SHP77 (cell line): Measurements from ENCODE around the gene MPHOSPH9.

ENCODE experiments used
- DNase-seq, 2 experiments: peaks; one replicate each; lab custom pipeline; 2025; lab: John Stamatoyannopoulos, UW

MPHOSPH9 gene, protein sequence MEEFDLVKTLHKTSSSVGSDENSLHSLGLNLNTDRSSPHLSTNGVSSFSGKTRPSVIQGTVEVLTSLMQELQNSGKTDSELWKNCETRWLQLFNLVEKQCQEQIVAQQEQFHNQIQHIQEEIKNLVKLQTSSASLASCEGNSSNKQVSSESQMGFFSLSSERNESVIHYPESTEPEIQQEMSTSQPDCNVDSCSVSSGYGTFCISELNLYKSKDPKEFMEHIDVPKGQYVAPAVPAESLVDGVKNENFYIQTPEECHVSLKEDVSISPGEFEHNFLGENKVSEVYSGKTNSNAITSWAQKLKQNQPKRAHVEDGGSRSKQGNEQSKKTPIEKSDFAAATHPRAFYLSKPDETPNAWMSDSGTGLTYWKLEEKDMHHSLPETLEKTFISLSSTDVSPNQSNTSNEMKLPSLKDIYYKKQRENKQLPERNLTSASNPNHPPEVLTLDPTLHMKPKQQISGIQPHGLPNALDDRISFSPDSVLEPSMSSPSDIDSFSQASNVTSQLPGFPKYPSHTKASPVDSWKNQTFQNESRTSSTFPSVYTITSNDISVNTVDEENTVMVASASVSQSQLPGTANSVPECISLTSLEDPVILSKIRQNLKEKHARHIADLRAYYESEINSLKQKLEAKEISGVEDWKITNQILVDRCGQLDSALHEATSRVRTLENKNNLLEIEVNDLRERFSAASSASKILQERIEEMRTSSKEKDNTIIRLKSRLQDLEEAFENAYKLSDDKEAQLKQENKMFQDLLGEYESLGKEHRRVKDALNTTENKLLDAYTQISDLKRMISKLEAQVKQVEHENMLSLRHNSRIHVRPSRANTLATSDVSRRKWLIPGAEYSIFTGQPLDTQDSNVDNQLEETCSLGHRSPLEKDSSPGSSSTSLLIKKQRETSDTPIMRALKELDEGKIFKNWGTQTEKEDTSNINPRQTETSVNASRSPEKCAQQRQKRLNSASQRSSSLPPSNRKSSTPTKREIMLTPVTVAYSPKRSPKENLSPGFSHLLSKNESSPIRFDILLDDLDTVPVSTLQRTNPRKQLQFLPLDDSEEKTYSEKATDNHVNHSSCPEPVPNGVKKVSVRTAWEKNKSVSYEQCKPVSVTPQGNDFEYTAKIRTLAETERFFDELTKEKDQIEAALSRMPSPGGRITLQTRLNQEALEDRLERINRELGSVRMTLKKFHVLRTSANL

GRCh38 chr12:123232807-123233504 is at the start of gene MPHOSPH9, which contains the start of gene MTRFR:
TSS of gene MPHOSPH9 (minus strand) at chr12:123233141. CDS start at chr12:123230364, 2,777 bp downstream.
TSS of gene MTRFR (plus strand) at chr12:123233436. CDS start at chr12:123253675, 20,239 bp downstream.
- peak; percentile 100 for DNase-seq

- no peak for DNase-seq
Observed at GRCh38 chr12:123282111-123282510, 49.2 kb upstream of the MPHOSPH9 start.

GRCh38 chr12:123280971-123281370 is 48.0 kb upstream of the MPHOSPH9 start:
- DNase-seq: no peak

- no peak for DNase-seq
Observed at GRCh38 chr12:123278101-123278627, 45.2 kb upstream of the MPHOSPH9 start.

DNA sequence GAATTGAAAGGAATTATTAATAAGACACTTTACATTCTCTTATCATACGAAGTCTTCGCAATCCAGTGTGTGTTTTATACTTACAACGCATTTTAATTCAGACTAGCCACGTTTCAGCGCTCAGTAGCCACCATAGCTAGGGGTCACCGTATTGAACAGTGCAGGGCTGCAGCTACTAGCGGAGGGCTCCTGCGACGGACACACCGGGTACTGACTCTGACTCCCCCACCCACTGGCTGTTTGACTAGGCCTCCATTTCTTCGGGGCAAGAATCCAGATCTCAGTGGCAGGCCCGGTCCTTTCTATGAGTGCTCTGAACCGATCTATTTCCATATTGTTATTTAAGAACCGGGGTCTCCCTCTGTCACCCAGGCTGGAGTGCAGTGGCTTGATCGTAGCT is 40.2 kb upstream of the MPHOSPH9 start:
- no peak for DNase-seq

DNA sequence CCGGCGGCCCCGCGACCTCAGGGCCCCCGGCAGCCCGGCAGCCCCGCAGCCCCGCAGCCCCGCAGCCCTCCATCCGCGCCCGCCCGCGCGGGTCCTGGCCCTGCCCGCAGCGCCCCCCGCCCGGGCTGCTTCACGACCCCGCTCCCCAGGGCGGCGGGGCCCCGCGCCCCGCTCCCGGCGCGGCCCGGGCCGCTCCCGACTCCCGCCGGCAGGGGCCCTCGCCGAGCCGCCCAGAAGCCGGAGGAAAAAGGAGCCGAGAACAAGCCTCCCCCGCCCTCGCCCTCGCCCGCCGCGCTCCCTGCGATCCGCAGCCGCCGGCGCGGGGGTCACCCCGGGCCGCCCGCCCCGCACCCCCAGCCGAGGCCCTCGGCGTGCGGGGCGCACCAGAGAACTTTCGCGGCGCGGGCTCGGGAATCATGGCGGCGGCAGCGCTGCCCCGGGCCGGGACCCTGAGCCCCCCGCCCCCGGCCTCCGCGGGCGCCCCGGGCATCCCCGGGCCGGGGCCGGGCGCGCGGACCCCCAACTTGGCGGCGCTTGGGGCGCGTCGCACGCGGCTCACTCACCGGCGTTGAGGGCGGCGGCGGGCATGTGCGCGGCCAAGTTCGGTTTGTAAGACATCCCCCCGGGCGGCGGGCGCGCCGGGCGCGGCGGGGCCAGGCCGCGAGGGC is 38.2 kb upstream of the MPHOSPH9 start:
- peak; percentile 62 to 76 for DNase-seq

GRCh38 chr12:123270214-123271000 is 37.5 kb upstream of the MPHOSPH9 start:
- DNase-seq: peak in 1 of 2 experiments; percentile 9

DNA sequence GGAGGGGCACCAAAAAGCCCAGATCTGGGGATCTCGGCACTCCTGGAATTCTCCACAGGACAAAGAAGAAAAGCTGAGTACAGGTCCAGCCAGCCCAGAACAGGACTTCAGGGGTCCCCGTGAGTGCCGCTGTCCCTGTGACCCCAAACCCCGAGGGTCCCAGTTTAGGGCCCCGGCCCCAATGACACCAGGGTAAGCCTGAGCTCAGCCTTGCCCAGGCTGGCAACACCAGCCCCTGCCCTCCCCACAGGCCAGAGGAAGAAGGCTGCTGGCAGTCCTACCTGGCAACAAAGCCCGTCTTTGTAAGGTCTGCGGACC is 36.9 kb upstream of the MPHOSPH9 start:
- DNase-seq: no peak

GRCh38 chr12:123269395-123269892 is 36.5 kb upstream of the MPHOSPH9 start:
- peak in 1 of 2 experiments; percentile 30 for DNase-seq

DNA sequence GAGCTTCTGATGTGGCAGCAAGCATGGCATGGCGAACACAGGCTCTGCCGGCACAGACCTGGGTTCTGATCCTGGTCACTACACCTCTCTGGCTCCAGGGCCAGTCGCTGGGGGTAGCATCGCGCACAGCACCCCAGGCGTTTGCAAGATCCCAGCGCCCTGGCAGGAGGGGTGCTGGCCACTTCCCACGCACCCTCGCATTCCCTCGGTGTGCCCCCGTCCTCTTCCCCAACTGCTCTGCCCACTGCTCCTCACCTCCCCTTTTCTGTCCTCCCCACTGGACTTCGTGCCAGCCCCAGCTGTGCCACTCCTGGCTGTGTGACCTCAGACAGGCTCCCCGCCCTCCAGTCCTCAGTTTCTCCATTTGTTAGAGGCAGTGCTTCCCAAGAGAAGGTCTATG is 35.9 kb upstream of the MPHOSPH9 start:
- DNase-seq: no peak

DNA sequence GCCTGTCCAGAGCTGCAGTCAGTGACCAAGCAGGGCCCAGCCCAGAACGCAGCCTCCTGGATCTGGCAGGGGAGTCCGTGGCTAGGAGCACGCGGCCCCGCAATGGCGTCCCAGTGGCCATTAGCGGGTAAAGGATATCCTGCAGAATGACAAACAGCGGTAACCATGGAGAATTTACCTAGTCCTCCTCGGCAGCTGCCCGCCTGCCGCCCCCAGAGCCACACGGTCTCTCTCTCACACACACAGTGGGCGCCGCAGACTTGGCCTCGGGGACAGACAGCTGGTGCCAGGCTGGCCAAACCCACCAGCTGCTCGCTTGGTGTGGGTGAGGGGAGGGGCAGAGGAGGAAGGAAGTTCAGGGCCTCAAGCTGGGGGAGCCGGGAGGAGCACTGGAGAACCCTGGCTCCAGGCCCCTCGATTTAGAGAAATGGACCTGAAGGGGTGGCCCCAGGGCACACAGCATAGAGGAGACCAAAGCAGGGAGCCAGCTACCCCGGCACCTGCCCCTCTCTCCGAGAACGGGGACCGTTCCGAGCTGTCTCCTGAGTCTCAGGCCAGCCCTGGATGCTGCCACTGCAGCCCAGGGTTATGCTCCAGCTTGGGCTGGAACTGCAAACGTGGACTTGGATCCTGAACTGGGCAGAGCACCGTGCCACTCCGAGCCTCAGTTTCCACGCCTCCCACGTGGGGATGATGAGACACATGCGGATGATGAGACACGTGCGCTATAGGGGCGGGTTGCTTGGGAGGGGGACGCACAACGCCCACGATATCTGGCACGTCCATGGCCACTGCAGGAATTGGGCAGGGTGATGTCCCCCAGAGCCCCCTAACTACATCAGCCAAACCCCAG is 35.3 kb upstream of the MPHOSPH9 start:
- DNase-seq: peak; percentile 76 to 92

- DNase-seq: no peak
Observed at GRCh38 chr12:123267335-123267920, 34.5 kb upstream of the MPHOSPH9 start.

GRCh38 chr12:123266679-123267277 is 33.8 kb upstream of the MPHOSPH9 start:
- DNase-seq: no peak

- no peak for DNase-seq
Observed at GRCh38 chr12:123265851-123266678, 33.1 kb upstream of the MPHOSPH9 start.

DNA sequence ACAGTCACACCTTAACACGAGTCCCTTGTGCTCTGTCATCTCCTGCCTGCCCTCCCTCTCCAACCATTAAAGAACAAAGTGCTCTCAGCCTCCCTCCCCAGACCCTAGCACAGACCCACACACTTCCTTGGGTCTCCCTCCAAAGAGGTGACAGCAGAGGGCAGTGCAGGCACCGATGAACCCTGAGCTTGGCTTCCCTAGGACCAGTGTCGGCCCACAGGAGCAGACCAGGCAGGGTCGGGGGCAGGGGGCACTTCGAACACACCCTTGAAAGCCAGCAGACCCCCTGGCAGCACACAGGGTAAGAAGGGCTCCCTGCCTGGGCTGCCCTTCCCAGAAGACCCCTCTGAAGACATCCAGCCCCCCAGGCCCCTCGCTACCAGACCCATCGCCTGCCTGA is 31.7 kb upstream of the MPHOSPH9 start:
- peak; percentile 15 to 25 for DNase-seq

DNA sequence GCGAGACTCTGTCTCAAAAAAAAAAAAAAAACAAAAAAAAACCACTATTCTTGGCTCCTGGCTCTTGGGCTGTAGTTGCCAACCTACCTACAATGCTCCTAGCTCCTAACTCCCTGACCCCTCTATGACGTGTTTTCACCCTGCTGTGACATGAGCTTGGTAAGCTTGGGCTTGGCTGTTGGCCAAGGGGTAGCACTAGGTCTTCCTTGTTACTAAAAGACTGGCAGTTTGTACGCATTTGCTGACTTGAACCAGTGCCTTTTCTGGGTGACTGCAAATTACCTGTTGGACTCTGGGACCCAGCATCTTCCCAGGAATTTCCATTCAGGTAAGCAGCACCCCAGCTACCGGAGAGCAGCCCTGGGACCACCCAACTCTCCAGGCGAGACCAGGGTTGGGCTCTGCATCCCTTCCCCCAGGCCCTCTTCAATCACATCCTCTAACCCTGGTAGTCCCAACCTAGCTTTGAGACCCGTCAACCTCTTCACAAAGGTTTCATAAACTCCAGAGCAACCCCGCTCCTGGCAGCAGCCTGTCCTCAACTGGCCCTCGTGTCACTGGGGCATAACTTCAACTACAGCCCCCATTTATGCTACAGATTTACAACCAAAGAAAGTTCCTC is 30.4 kb upstream of the MPHOSPH9 start:
- DNase-seq: no peak

DNA sequence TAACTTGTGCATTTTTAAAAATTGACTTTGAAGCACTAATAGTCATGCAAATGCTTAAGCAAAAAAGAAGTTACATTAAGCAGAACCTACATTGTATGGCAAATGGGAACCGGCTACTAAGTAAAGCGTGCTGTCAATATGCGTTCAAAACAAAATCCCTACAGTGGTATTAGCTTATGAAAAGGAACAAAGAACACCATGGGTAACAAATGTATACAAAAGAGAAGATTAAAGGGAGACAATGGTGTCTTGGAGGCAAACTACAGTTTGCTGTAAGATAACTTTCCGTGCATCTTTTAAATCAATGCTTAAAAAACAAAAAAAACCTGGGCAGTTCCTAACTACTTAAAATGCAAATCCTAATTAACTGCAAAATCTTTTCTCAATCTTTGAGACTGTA is 28.3 kb upstream of the MPHOSPH9 start:
- no peak for DNase-seq
